HFFc6 (cell line): ENCODE measurements around the gene OSBPL10. TPM values are rescaled to one million over a fixed set of nuclear protein-coding genes. Genes with fewer than 3 reads are reported as not detected.
A peak's percentile ranks its signal among the peaks of the same experiment; 100 is the strongest.

Source experiments
- DNase-seq: peaks from one replicate; pipeline ENCODE4 v3.0.0-alpha.2; 2018
- H3K27ac Mint-ChIP-seq: 2 replicates; pipeline ENCODE4 v1.8.0; 2020; ENCODE audit warnings: mild to moderate bottlenecking, mixed read lengths
- H3K27me3 Mint-ChIP-seq: 2 replicates; pipeline ENCODE4 v1.8.0; 2021; ENCODE audit warnings: mild to moderate bottlenecking, moderate library complexity, mixed read lengths; ENCODE audit not compliant: insufficient read depth
- H3K36me3 Mint-ChIP-seq: 2 replicates; pipeline ENCODE4 v1.8.0; 2021; ENCODE audit warnings: low read depth, mixed read lengths
- H3K4me1 Mint-ChIP-seq: 2 replicates; pipeline ENCODE4 v1.8.0; 2020; ENCODE audit warnings: low read depth, mixed read lengths
- H3K4me3 Mint-ChIP-seq: 2 replicates; pipeline ENCODE4 v1.8.0; 2020; ENCODE audit warnings: mild to moderate bottlenecking, moderate library complexity, mixed read lengths
- H3K9me3 Mint-ChIP-seq: 2 replicates; pipeline ENCODE4 v1.8.0; 2020; ENCODE audit warnings: mild to moderate bottlenecking, mixed read lengths
- long read RNA-seq: library from polyadenylated mRNA; unstranded; transcript quantifications from one replicate; pipeline ENCODE4 v2.0.0, GENCODE V29; 2019
- total RNA-seq, 6 experiments: library from RNA; stranded (reverse); fragmentation: NEBNext Ultra II Directional; extraction: Animal tissue kit (Norgen Biotek cat#: 25700); gene quantifications; 2 replicates in 1 of 6; 3 replicates in 5 of 6; pipeline ENCODE4 v1.2.3, GENCODE V29; 2021
- TF ChIP-seq, protein P1 (sequence below): fragments of 200-600 bp; sonication (generic); IDR thresholded peaks from 2 replicates; pipeline ENCODE4 v1.5.0; 2021; ENCODE audit warnings: antibody characterized with exemption, mild to moderate bottlenecking

The OSBPL10 gene
- total RNA-seq, result 1 to 10 TPM; 7.3 to 8.9 (median 8.6) TPM
- long read RNA-seq, partial matches to known transcripts, result 1 of 3 reads
- long read RNA-seq, other reads (novel, unspliced or antisense), result 2 of 3 reads

DNA sequence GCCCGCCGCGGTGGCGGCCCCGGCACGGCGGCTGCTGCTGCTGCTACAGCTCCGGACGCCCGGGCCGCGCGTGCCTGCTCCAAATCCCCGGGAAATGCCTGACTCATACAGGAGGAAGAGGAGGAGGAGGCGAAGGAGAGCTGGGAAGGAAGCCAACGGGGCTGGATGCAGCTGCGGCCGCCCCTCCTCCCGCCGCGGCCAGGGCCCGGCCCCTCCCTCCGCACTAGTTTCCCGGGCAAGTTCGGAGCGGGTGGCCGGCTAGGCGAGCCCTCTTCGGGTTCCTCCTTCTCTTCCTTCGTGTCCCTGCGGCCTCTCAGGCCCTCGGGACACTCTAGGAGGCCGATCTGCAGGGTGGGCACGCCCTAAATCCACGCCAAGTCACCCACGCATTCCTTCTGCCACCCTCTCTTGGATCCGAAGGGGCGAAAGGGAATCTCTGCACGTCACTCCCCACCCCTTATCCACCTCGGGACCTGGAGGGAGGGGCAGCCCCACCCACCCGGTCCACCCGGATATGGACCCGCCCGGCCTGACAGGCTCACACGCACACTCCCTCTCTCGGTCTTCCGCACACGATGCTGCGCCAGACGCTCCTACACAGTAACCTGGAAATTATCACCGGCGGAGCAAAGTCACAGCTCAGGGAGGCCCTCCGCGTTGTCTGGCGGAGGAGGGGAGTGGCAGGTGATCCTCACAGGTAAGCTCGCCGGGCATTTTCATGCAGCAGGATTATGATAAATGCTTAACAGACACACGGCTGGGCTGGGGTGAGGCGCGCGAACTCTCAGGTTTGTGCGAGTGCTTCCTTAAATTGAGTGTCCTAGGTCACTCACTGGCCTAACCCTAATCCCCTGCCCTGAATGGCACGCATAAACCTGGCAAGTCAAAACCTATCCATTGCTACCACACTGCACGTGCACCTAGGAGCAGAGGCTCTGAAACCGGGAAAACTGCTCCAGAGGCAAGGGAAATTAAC is at the start of gene OSBPL10, which contains the start of gene ZNF860:
Gene OSBPL10, minus strand, starts transcription at position 57 of the 976 bp plus-strand sequence. CDS start 83 bp downstream, outside the sequence.
Gene ZNF860, plus strand, starts transcription at position 545 of the 976 bp plus-strand sequence. CDS start 7,330 bp downstream, outside the sequence.
- Mint-ChIP-seq H3K4me1 (peaks cover 9% of the 10 kb centered on the region), H3K36me3 (no peaks in the 10 kb centered on the region), H3K27me3 (no peaks in the 10 kb centered on the region; the same call in 1 of the 2 replicates), H3K27ac (peak within 1 kb of the TSS; percentile 56), H3K4me3 (peak within 1 kb of the TSS; percentile 89), H3K9me3 (no peaks in the 10 kb centered on the region)
- TF ChIP-seq, protein P1, sequence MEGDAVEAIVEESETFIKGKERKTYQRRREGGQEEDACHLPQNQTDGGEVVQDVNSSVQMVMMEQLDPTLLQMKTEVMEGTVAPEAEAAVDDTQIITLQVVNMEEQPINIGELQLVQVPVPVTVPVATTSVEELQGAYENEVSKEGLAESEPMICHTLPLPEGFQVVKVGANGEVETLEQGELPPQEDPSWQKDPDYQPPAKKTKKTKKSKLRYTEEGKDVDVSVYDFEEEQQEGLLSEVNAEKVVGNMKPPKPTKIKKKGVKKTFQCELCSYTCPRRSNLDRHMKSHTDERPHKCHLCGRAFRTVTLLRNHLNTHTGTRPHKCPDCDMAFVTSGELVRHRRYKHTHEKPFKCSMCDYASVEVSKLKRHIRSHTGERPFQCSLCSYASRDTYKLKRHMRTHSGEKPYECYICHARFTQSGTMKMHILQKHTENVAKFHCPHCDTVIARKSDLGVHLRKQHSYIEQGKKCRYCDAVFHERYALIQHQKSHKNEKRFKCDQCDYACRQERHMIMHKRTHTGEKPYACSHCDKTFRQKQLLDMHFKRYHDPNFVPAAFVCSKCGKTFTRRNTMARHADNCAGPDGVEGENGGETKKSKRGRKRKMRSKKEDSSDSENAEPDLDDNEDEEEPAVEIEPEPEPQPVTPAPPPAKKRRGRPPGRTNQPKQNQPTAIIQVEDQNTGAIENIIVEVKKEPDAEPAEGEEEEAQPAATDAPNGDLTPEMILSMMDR, result no peak
- peak; percentile 83 for DNase-seq

GRCh38 chr3:32026593-32026992 is 45.5 kb upstream of the OSBPL10 start:
- H3K4me1 Mint-ChIP-seq, result no peaks in the 10 kb centered on the region
- TF ChIP-seq, protein P1, result no peak
- DNase-seq, result no peak
- no peaks in the 10 kb centered on the region for H3K36me3 Mint-ChIP-seq
- no peak overlapping the region for H3K27ac Mint-ChIP-seq
- H3K27me3 Mint-ChIP-seq, result peaks cover 10% of the 10 kb centered on the region
- no peaks in the 10 kb centered on the region for H3K9me3 Mint-ChIP-seq
- no peak overlapping the region for H3K4me3 Mint-ChIP-seq

DNA sequence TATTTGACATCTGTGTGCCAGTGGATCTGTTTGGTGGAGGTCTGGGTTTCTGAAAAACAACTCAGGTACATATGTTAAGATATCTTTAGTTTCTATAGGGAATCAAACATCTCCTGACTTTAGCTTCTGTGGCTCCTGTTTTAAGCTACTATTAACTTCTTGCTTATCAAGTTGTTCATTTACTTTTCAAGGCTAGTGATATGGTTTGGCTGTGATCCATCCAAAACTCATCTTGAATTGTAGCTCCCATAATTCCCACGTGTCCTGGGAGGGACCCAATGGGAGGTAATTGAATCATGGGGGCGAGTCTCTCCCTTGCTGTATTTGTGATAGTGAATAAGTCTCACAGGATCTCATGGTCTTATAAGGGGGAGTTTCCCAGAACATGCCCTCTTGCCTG is 41.9 kb upstream of the OSBPL10 start:
- H3K4me1 Mint-ChIP-seq, result peaks cover 7% of the 10 kb centered on the region; the same call in 1 of the 2 replicates
- no peak for DNase-seq
- no peak overlapping the region for H3K27ac Mint-ChIP-seq
- TF ChIP-seq, protein P1, result no peak
- H3K36me3 Mint-ChIP-seq, result no peaks in the 10 kb centered on the region
- no peak overlapping the region for H3K4me3 Mint-ChIP-seq
- peaks cover 10% of the 10 kb centered on the region for H3K27me3 Mint-ChIP-seq
- no peaks in the 10 kb centered on the region for H3K9me3 Mint-ChIP-seq

- no peak for DNase-seq
- Mint-ChIP-seq H3K27ac (no peak overlapping the region), H3K9me3 (no peaks in the 10 kb centered on the region), H3K4me1 (peaks cover 7% of the 10 kb centered on the region; the same call in 1 of the 2 replicates), H3K4me3 (no peak overlapping the region), H3K27me3 (peaks cover 7% of the 10 kb centered on the region), H3K36me3 (no peaks in the 10 kb centered on the region)
- TF ChIP-seq, protein P1, result no peak
Observed at GRCh38 chr3:32021748-32022147, 40.7 kb upstream of the OSBPL10 start.

DNA sequence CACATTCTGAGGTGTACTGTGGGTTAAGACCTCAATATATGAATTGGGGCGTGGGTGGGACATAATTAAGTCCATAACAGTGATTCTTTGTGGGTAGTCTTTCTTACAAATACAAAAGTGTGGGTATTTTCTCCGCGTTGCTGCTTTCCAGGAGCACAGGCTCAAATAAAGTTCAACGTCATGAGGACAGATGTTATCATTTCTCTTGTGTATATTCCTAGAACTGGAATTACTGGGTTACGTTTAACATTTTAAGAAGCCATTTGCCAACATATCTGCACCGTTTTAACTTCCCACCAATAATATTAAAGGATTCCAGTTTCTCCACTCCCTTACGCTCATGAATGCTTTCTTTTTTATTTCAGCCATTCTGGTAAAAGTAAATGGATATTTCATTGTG is 40.1 kb upstream of the OSBPL10 start:
- Mint-ChIP-seq H3K4me1 (peaks cover 7% of the 10 kb centered on the region; the same call in 1 of the 2 replicates), H3K27me3 (peaks cover 7% of the 10 kb centered on the region), H3K36me3 (no peaks in the 10 kb centered on the region), H3K9me3 (no peaks in the 10 kb centered on the region), H3K27ac (no peak overlapping the region), H3K4me3 (no peak overlapping the region)
- TF ChIP-seq, protein P1, result no peak
- DNase-seq, result no peak
